K562 (cell line): ENCODE measurements around the gene ENDOG. TPM values are rescaled to one million over a fixed set of nuclear protein-coding genes. Genes with fewer than 3 reads are reported as not detected.

Experiments used
- CHD2 ChIP-seq: IDR thresholded peaks from 2 replicates; pipeline ENCODE4 v1.6.1; 2011; ENCODE audit warnings: low read depth, low read length
- ELF1 ChIP-seq: fragments of 200-800 bp; sonication (Bioruptor generic); IDR thresholded peaks from 2 replicates; pipeline ENCODE4 v1.6.1; 2016; ENCODE audit warnings: missing genetic modification characterization, missing compliant biosample characterization
- HEY1 ChIP-seq: fragments of 250-450 bp; sonication (Bioruptor Pico); IDR thresholded peaks from 2 replicates; pipeline ENCODE4 v1.5.0; 2020; ENCODE audit warnings: mild to moderate bottlenecking, moderate library complexity, borderline replicate concordance
- IRF2 ChIP-seq: sonication (generic); formaldehyde crosslinking; IDR thresholded peaks from 2 replicates; pipeline ENCODE4 v1.8.1; 2022; ENCODE audit warnings: mild to moderate bottlenecking, missing genetic modification reagents
- PHF21A ChIP-seq: fragments of 450-650 bp; IDR thresholded peaks from 2 replicates; pipeline ENCODE4 v1.6.1; 2017; ENCODE audit warnings: low read depth, borderline replicate concordance
- TEAD4 ChIP-seq, 2 experiments: sonication (generic) in 1 of 2; formaldehyde crosslinking in 1 of 2; IDR thresholded peaks; 2 replicates each; pipeline versions ENCODE4 v1.6.1 to v1.8.0; 2012 to 2022; ENCODE audit warnings: borderline replicate concordance in 1 of 2, inconsistent platforms in 1 of 2, low read length in 1 of 2, mild to moderate bottlenecking in 1 of 2, missing genetic modification reagents in 1 of 2
- ZC3H4 ChIP-seq: sonication (generic); formaldehyde crosslinking; IDR thresholded peaks from 2 replicates; pipeline ENCODE4 v1.9.0; 2021; ENCODE audit warnings: missing genetic modification reagents, borderline replicate concordance
- ZNF764 ChIP-seq: fragments of 250-450 bp; sonication (Bioruptor Pico); IDR thresholded peaks from 2 replicates; pipeline ENCODE4 v1.4.0; 2020; ENCODE audit warnings: low read depth, mild to moderate bottlenecking, moderate library complexity
- ZNF77 ChIP-seq: fragments of 250-450 bp; sonication (Bioruptor Pico); IDR thresholded peaks from 2 replicates; pipeline ENCODE4 v1.5.0; 2020
- polyA plus RNA-seq, 8 experiments: library from polyadenylated mRNA; depleted of rRNA in 4 of 8; stranded (reverse) in 5 of 8; unstranded in 3 of 8; fragments of >200 nt; fragmentation: Nextera tagmentation in 2 of 8; fragmentation: Illumina TruSeq in 1 of 8; extraction: Ambion mirVana in 2 of 8; extraction: Trizol in 1 of 8; gene quantifications; 2 replicates each; pipeline versions ENCODE4 v1.2.1 to v1.2.3, GENCODE V29; 2011 to 2014; ENCODE audit warnings: inconsistent platforms in 1 of 8, missing spikeins in 1 of 8
- total RNA-seq, 7 experiments: library from RNA; depleted of rRNA in 6 of 7; stranded (reverse); fragments of >200 nt in 6 of 7; fragmentation: Illumina TruSeq in 2 of 7; extraction: Trizol in 2 of 7; gene quantifications; 2 replicates each; pipeline versions ENCODE4 v1.2.1 to v1.2.3, GENCODE V29; 2011 to 2021; ENCODE audit warnings: low replicate concordance in 1 of 7
- TF ChIP-seq, protein P1 (sequence below): fragments of 250-450 bp; sonication (Bioruptor Pico); IDR thresholded peaks from 2 replicates; pipeline ENCODE4 v1.8.0; 2021; ENCODE audit warnings: moderate library complexity, mild to moderate bottlenecking, inconsistent platforms

ENDOG gene
- total and polyA plus RNA-seq, 9 of the 15 experiments (the other 6 are each of a cell fraction or from before 2014, with no cell fraction given) = 1.2 to 91.0 (median 25.5) TPM

DNA sequence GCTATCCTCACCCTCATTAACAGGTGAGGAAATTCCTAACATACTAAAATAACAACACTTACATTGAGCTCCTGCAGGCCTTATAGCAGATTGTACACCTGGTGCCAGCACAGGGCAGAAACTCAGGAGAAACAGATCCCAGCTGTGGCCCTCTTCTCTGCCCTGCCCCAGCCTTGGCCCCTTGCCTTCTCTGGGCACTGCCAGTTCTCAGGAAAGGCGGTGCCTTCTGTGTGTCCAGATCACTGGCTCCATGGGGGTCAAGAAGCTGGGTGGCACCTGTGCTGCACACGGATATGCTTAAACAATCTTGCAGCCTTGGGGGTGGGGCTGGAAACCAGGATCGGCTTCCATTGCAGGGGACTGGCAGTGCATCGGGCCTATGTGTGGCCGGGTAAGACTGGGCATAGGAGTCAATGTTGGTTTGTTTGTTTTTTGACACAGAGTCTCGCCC is 44.1 kb downstream of the ENDOG start (continued):
- TF ChIP-seq CHD2 (no peak), ZNF764 (CRISPR knock-in tag) (no peak), PHF21A (no peak), ZNF77 (CRISPR knock-in tag) (no peak), IRF2 (no peak), TEAD4 (IDR thresholded peaks at IDR 0.05; ENCODE audit: low read length) (no peak), TEAD4 (CRISPR knock-in tag; IDR thresholded peaks at IDR 0.05; ENCODE audit: borderline replicate concordance) (no peak), ZC3H4 (CRISPR knock-in tag) (no peak), ELF1 (tag) (no peak), HEY1 (CRISPR knock-in tag) (no peak)
- TF ChIP-seq, protein P1, sequence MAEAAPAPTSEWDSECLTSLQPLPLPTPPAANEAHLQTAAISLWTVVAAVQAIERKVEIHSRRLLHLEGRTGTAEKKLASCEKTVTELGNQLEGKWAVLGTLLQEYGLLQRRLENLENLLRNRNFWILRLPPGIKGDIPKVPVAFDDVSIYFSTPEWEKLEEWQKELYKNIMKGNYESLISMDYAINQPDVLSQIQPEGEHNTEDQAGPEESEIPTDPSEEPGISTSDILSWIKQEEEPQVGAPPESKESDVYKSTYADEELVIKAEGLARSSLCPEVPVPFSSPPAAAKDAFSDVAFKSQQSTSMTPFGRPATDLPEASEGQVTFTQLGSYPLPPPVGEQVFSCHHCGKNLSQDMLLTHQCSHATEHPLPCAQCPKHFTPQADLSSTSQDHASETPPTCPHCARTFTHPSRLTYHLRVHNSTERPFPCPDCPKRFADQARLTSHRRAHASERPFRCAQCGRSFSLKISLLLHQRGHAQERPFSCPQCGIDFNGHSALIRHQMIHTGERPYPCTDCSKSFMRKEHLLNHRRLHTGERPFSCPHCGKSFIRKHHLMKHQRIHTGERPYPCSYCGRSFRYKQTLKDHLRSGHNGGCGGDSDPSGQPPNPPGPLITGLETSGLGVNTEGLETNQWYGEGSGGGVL (CRISPR knock-in tag) = no peak
- TF ChIP-seq, all 486 proteins: peak for 0
